Liver (tissue), 9 donors: ENCODE data around the gene GNAS-AS1. TPM values are rescaled to one million over a fixed set of nuclear protein-coding genes. Genes with fewer than 3 reads are reported as not detected.

Source experiments
- DNase-seq: peaks from one replicate; pipeline ENCODE4 v3.0.0-alpha.2; 2017; ENCODE audit warnings: low spot score
- H3K27ac ChIP-seq, 2 donors: one replicate each; pipeline ENCODE4 v1.7.0; 2013; ENCODE audit warnings: inconsistent platforms in 2 of 2, low read length in 2 of 2, control low read depth in 1 of 2, low read depth in 1 of 2, mild to moderate bottlenecking in 1 of 2
- H3K27me3 ChIP-seq, 4 donors: one replicate each; pipeline versions ENCODE4 v1.6.1 to v1.7.0; 2013; ENCODE audit warnings: low read length in 3 of 4, inconsistent platforms in 1 of 4, mild to moderate bottlenecking in 1 of 4, moderate library complexity in 1 of 4; ENCODE audit not compliant: control insufficient read depth in 4 of 4, insufficient read depth in 4 of 4
- H3K36me3 ChIP-seq, 4 donors: one replicate each; pipeline versions ENCODE4 v1.6.1 to v1.7.0; 2013; ENCODE audit warnings: low read length in 3 of 4, mild to moderate bottlenecking in 3 of 4, low read depth in 1 of 4, moderate library complexity in 1 of 4; ENCODE audit not compliant: control insufficient read depth in 4 of 4, insufficient read depth in 3 of 4
- H3K4me1 ChIP-seq, 4 donors: one replicate each; pipeline versions ENCODE4 v1.6.1 to v1.7.0; 2013; ENCODE audit warnings: low read length in 3 of 4, mild to moderate bottlenecking in 3 of 4, moderate library complexity in 1 of 4; ENCODE audit not compliant: control insufficient read depth in 4 of 4, insufficient read depth in 4 of 4
- H3K4me3 ChIP-seq, 3 donors: one replicate each; pipeline versions ENCODE4 v1.6.1 to v1.7.0; 2013; ENCODE audit warnings: low read length in 3 of 3, control low read depth in 1 of 3, low read depth in 1 of 3, mild to moderate bottlenecking in 1 of 3
- H3K9ac ChIP-seq, 2 donors: one replicate each; pipeline ENCODE4 v1.7.0; 2013; ENCODE audit warnings: low read length in 2 of 2, mild to moderate bottlenecking in 2 of 2, moderate library complexity in 2 of 2, control low read depth in 1 of 2, low read depth in 1 of 2
- H3K9me3 ChIP-seq, 4 donors: one replicate each; pipeline versions ENCODE4 v1.6.1 to v1.7.0; 2013; ENCODE audit warnings: low read length in 3 of 4; ENCODE audit not compliant: control insufficient read depth in 4 of 4
- ATF3 ChIP-seq: IDR thresholded peaks from 2 replicates; pipeline ENCODE4 v1.6.1; 2016; ENCODE audit warnings: antibody characterized with exemption
- CTCF ChIP-seq: fragments of 150-350 bp; IDR thresholded peaks from 2 replicates; pipeline ENCODE4 v1.5.1; 2017; ENCODE audit warnings: improper control_type of control experiment, low read depth, low read length; ENCODE audit not compliant: missing input control
- EGR1 ChIP-seq, 2 donors: IDR thresholded peaks; 2 replicates each; pipeline ENCODE4 v1.6.1; 2016 to 2018; ENCODE audit warnings: antibody characterized with exemption in 2 of 2, low read depth in 2 of 2
- FOXA1 ChIP-seq: IDR thresholded peaks from 2 replicates; pipeline ENCODE4 v1.6.1; 2016; ENCODE audit warnings: antibody characterized with exemption
- GABPA ChIP-seq, 2 donors: IDR thresholded peaks in 1 of 2; conservative IDR thresholded peaks in 1 of 2; 2 replicates each; pipeline ENCODE4 v1.6.1; 2016; ENCODE audit warnings: antibody characterized with exemption in 2 of 2, mild to moderate bottlenecking in 1 of 2, moderate library complexity in 1 of 2
- HNF4A ChIP-seq, 2 donors: conservative IDR thresholded peaks; 2 replicates each; pipeline ENCODE4 v1.6.1; 2016; ENCODE audit warnings: antibody characterized with exemption in 2 of 2, mild to moderate bottlenecking in 2 of 2
- HNF4G ChIP-seq: IDR thresholded peaks from 2 replicates; pipeline ENCODE4 v1.6.1; 2016; ENCODE audit warnings: antibody characterized with exemption
- JUND ChIP-seq, 2 donors: IDR thresholded peaks; 2 replicates each; pipeline ENCODE4 v1.6.1; 2016; ENCODE audit warnings: antibody characterized with exemption in 2 of 2
- MAX ChIP-seq: IDR thresholded peaks from 2 replicates; pipeline ENCODE4 v1.6.1; 2016; ENCODE audit warnings: antibody characterized with exemption
- NR2F2 ChIP-seq: IDR thresholded peaks from 2 replicates; pipeline ENCODE4 v1.6.1; 2016; ENCODE audit warnings: antibody characterized with exemption
- RAD21 ChIP-seq, 2 donors: IDR thresholded peaks; 2 replicates each; pipeline ENCODE4 v1.6.1; 2016; ENCODE audit warnings: antibody characterized with exemption in 2 of 2, mild to moderate bottlenecking in 2 of 2
- REST ChIP-seq: IDR thresholded peaks from 2 replicates; pipeline ENCODE4 v1.6.1; 2016; ENCODE audit warnings: antibody characterized with exemption, mild to moderate bottlenecking
- RXRA ChIP-seq, 2 donors: IDR thresholded peaks; 2 replicates each; pipeline ENCODE4 v1.6.1; 2017 to 2018; ENCODE audit warnings: antibody characterized with exemption in 2 of 2, mild to moderate bottlenecking in 1 of 2
- SP1 ChIP-seq: IDR thresholded peaks from 2 replicates; pipeline ENCODE4 v1.6.1; 2018; ENCODE audit warnings: antibody characterized with exemption, mild to moderate bottlenecking
- TAF1 ChIP-seq: conservative IDR thresholded peaks from 2 replicates; pipeline ENCODE4 v1.6.1; 2016; ENCODE audit warnings: antibody characterized with exemption, mild to moderate bottlenecking
- YY1 ChIP-seq: IDR thresholded peaks from 2 replicates; pipeline ENCODE4 v1.6.1; 2016; ENCODE audit warnings: antibody characterized with exemption, mild to moderate bottlenecking
- ZBTB33 ChIP-seq: IDR thresholded peaks from 2 replicates; pipeline ENCODE4 v1.6.1; 2016; ENCODE audit warnings: antibody characterized with exemption
- WGBS: extraction: QIAGEN DNeasy Blood & Tissue Kit; methylation state at CpG from one replicate; pipeline ENCODE4 v1.1.7; 2013; 5-methylcytosine and 5-hydroxymethylcytosine counted together
- polyA plus RNA-seq, 2 donors: library from polyadenylated mRNA; stranded (reverse) in 1 of 2; unstranded in 1 of 2; fragments of 200-250 nt in 1 of 2; fragments of >200 nt in 1 of 2; fragmentation: Nextera tagmentation in 1 of 2; extraction: Ambion mirVana in 1 of 2; gene quantifications; one replicate each; pipeline versions ENCODE4 v1.2.1 to v1.2.3, GENCODE V29; 2013 to 2015
- total RNA-seq, 2 donors: library from RNA; depleted of rRNA; stranded (reverse); fragments of >200 nt; gene quantifications; one replicate each; pipeline ENCODE4 v1.2.3, GENCODE V29; 2014
- donor health status: healthy.
- donor health status: healthy.
- donor health status: healthy.
- donor health status: healthy.
- donor health status: healthy.

The GNAS-AS1 gene
- total and polyA plus RNA-seq, 4 donors, result 0.08 to 0.42 (median 0.09) TPM; not detected in 1

GRCh38 chr20:58778760-58779159 is 71.9 kb downstream of the GNAS-AS1 start:
- Histone ChIP-seq H3K4me3 (no peak overlapping the region), H3K27ac (no peak overlapping the region), H3K27me3 (peaks cover 0 to 2% (median 0%) of the 10 kb centered on the region in 4 donors), H3K36me3 (no peaks in the 10 kb centered on the region), H3K9me3 (no peaks in the 10 kb centered on the region), H3K4me1 (no peaks in the 10 kb centered on the region), H3K9ac (no peak overlapping the region)
- DNase-seq, result no peak
- 65% methylated on average over 9 of the region's 9 CpGs for WGBS
- TF ChIP-seq SP1 (no peak), JUND (IDR thresholded peaks at IDR 0.05) (no peak), TAF1 (no peak), YY1 (no peak), GABPA (IDR thresholded peaks at IDR 0.05 in 1 of 2, conservative IDR thresholded peaks at IDR 0.05 in 1 of 2) (no peak), RXRA (IDR thresholded peaks at IDR 0.05) (no peak)

GRCh38 chr20:58777657-58778056 is 73.0 kb downstream of the GNAS-AS1 start:
- no peak for TF ChIP-seq GABPA (IDR thresholded peaks at IDR 0.05 in 1 of 2, conservative IDR thresholded peaks at IDR 0.05 in 1 of 2)
- TF ChIP-seq YY1, result no peak
- TF ChIP-seq RAD21 (IDR thresholded peaks at IDR 0.05), result no peak
- no peak for TF ChIP-seq EGR1 (IDR thresholded peaks at IDR 0.05; ENCODE audit: low read depth in 2 of 2)
- TF ChIP-seq FOXA1, result no peak
- TF ChIP-seq REST, result no peak
- TF ChIP-seq ZBTB33, result no peak
- TF ChIP-seq MAX, result no peak
- no peak for TF ChIP-seq RXRA (IDR thresholded peaks at IDR 0.05)
- no peak for TF ChIP-seq JUND (IDR thresholded peaks at IDR 0.05)
- TF ChIP-seq HNF4A (conservative IDR thresholded peaks at IDR 0.05), result no peak
- TF ChIP-seq ATF3, result no peak
- TF ChIP-seq SP1, result no peak
- no peak for TF ChIP-seq CTCF
- TF ChIP-seq NR2F2, result no peak
- TF ChIP-seq HNF4G, result no peak
- TF ChIP-seq TAF1, result no peak
- DNase-seq, result no peak
- H3K9me3 ChIP-seq, result no peaks in the 10 kb centered on the region
- no peak overlapping the region for H3K4me3 ChIP-seq
- H3K9ac ChIP-seq, result no peak overlapping the region
- H3K27ac ChIP-seq, result no peak overlapping the region
- peaks cover 0 to 2% (median 0%) of the 10 kb centered on the region in 4 donors for H3K27me3 ChIP-seq
- no peaks in the 10 kb centered on the region for H3K4me1 ChIP-seq
- H3K36me3 ChIP-seq, result no peaks in the 10 kb centered on the region
- 78% methylated on average over 7 of the region's 7 CpGs for WGBS
